ENCODE measurements around the gene SP5.

SP5 gene

DNA sequence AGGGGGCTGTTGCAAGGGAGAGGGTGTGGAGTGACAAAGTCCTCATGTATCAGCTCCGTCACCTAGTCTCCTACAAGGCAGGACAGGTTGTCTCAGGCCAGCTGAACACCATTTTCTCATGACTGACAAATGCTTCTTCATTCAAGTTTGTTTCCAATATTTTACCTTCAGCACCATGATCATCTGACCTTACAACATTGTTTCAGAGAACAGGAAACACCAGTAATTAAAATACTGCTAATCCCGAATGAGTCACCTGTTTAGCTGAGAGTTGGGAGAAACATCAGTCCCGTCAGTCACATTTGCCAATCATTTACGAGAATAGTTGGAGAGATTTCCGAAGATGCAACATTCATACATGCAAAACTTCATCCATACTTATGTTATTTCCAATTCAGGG is 25.7 kb upstream of the SP5 start:
- Histone ChIP-seq H3K36me3 (ENCODE audit: control insufficient read depth, low read depth, low read length) (no peaks in the 10 kb centered on the region), H3K4me1 (ENCODE audit: control insufficient read depth, low read depth, low read length) (peaks cover 15% of the 10 kb centered on the region), H3K27me3 (ENCODE audit: control insufficient read depth, insufficient read depth, low read length) (no peaks in the 10 kb centered on the region), H3K9ac (ENCODE audit: low read length) (no peak overlapping the region), H3K9me3 (ENCODE audit: control insufficient read depth, low read depth, low read length) (no peaks in the 10 kb centered on the region), H3K4me3 (ENCODE audit: low read length) (no peak overlapping the region), H3K27ac (ENCODE audit: low read length) (no peak overlapping the region)

DNA sequence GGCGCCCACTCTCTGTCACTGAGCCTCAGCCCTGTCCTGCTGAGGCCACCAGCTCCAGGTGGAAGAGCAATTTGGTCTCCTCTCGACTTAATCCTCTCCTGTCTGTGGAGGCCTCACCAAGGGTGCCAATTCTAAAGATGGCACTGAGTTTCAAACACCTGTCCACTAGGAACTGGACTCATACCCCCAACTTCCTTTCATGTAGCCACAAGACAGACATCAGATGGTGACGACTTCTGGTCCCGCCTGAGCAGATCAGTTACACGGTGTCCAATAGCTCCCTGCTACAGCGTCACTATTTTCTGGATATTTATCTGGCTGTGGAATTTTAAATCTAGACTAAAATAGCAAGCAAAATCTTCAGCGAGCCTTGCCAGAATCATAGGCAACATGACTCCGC is 24.5 kb upstream of the SP5 start:
- H3K4me3 ChIP-seq (ENCODE audit: low read length): no peak overlapping the region
- no peaks in the 10 kb centered on the region for H3K36me3 ChIP-seq (ENCODE audit: control insufficient read depth, low read depth, low read length)
- no peak overlapping the region for H3K9ac ChIP-seq (ENCODE audit: low read length)
- H3K4me1 ChIP-seq (ENCODE audit: control insufficient read depth, low read depth, low read length): peaks cover 17% of the 10 kb centered on the region
- no peak overlapping the region for H3K27ac ChIP-seq (ENCODE audit: low read length)
- H3K27me3 ChIP-seq (ENCODE audit: control insufficient read depth, insufficient read depth, low read length): no peaks in the 10 kb centered on the region
- no peaks in the 10 kb centered on the region for H3K9me3 ChIP-seq (ENCODE audit: control insufficient read depth, low read depth, low read length)

GRCh38 chr2:170694316-170694715 is 20.8 kb upstream of the SP5 start:
- H3K27me3 ChIP-seq (ENCODE audit: control insufficient read depth, insufficient read depth, low read length): no peaks in the 10 kb centered on the region
- H3K9me3 ChIP-seq (ENCODE audit: control insufficient read depth, low read depth, low read length): no peaks in the 10 kb centered on the region
- peaks cover 20% of the 10 kb centered on the region for H3K4me1 ChIP-seq (ENCODE audit: control insufficient read depth, low read depth, low read length)
- H3K36me3 ChIP-seq (ENCODE audit: control insufficient read depth, low read depth, low read length): no peaks in the 10 kb centered on the region
- H3K9ac ChIP-seq (ENCODE audit: low read length): no peak overlapping the region
- no peak overlapping the region for H3K4me3 ChIP-seq (ENCODE audit: low read length)
- H3K27ac ChIP-seq (ENCODE audit: low read length): no peak overlapping the region

DNA sequence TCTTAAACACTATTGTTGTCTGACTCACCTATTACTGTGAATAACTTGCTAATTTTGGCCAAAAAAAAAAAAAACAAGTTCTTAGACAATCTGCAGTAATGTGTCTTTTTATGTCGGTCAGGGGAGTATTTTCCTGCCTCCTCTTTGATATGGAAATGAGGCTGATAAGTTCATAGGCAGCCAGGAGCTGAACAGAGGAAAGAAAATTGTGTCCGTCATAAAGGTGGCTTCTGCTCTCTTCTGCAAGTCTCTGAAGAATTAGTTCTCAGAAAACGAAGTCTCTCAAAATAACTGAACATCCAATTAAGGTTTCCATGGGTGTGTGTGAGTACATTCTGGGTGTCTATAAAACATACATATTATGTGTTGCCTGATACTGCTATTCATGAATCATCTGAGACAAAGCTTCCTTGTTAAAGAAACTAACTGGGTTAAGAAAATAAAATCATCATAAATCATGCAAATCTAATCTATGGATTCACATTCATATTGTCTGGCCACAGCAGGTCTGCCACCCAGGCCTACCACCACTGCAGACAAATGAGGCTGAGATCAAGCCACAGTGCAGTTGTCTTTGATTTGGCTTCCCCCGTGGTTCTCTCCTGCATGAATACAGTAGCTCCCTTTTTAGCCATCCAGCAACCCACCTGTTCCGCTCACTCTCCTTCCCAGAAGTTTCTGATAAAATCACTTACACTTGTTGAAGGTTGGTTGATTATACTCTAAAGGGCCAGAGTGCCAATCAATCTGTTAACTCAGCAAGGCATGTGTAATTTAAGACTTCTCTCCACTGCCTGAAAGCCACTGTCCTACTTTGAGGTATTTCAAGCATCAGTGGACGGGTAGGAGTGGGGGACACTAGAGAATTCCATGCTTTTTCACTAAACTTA is 19.4 kb upstream of the SP5 start:
- Histone ChIP-seq H3K36me3 (ENCODE audit: control insufficient read depth, low read depth, low read length) (no peaks in the 10 kb centered on the region), H3K9me3 (ENCODE audit: control insufficient read depth, low read depth, low read length) (no peaks in the 10 kb centered on the region), H3K9ac (ENCODE audit: low read length) (no peak overlapping the region), H3K27ac (ENCODE audit: low read length) (no peak overlapping the region), H3K27me3 (ENCODE audit: control insufficient read depth, insufficient read depth, low read length) (no peaks in the 10 kb centered on the region), H3K4me1 (ENCODE audit: control insufficient read depth, low read depth, low read length) (peaks cover 20% of the 10 kb centered on the region), H3K4me3 (ENCODE audit: low read length) (no peak overlapping the region)

DNA sequence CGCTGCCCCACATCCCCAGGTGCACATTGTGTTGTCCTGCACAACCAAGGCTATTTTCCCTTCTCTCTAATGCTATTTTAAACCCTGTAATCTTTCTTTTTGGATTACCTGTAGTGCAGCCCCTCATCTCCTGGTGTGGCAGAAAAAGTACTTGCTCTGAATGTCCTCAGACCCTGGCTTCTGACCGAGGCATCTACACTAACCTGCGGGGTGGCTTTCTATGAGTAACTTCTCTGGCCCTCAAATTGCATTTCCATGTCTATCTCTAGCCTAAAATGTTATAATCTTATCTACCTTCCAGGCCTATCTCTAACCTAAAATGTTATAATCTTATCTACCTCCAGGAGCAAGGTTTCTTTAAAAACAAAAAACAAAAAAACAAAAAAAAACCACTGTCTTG is 18.2 kb upstream of the SP5 start:
- Histone ChIP-seq H3K36me3 (ENCODE audit: control insufficient read depth, low read depth, low read length) (no peaks in the 10 kb centered on the region), H3K27me3 (ENCODE audit: control insufficient read depth, insufficient read depth, low read length) (no peaks in the 10 kb centered on the region), H3K4me3 (ENCODE audit: low read length) (no peak overlapping the region), H3K27ac (ENCODE audit: low read length) (no peak overlapping the region), H3K9me3 (ENCODE audit: control insufficient read depth, low read depth, low read length) (no peaks in the 10 kb centered on the region), H3K9ac (ENCODE audit: low read length) (no peak overlapping the region), H3K4me1 (ENCODE audit: control insufficient read depth, low read depth, low read length) (peaks cover 20% of the 10 kb centered on the region)

DNA sequence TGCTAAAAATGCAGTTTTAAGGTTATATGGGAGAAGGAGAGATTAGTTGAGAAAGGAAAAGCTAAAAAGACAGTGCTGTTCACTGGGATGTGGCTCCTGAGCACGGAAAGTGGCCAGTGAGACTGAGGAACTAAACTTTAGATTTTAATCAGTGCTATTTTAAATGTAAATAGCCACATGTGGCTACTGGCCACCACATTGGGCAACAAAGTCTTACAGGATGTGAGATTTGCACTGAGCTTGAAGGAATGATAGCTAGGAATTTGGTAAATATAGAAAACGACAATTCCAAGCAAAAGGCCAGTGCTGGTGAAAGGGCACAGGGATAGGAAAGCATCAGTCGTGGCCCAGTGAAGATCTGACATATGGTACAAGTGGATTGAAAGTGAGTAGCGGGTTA is 14.1 kb upstream of the SP5 start:
- H3K9me3 ChIP-seq (ENCODE audit: control insufficient read depth, low read depth, low read length): peaks cover 5% of the 10 kb centered on the region
- H3K4me3 ChIP-seq (ENCODE audit: low read length): no peak overlapping the region

GRCh38 chr2:170703776-170704476 is 11.2 kb upstream of the SP5 start:
- Histone ChIP-seq H3K4me1 (ENCODE audit: control insufficient read depth, low read depth, low read length) (peaks cover 4% of the 10 kb centered on the region), H3K9me3 (ENCODE audit: control insufficient read depth, low read depth, low read length) (peaks cover 5% of the 10 kb centered on the region), H3K36me3 (ENCODE audit: control insufficient read depth, low read depth, low read length) (no peaks in the 10 kb centered on the region), H3K4me3 (ENCODE audit: low read length) (no peak overlapping the region), H3K9ac (ENCODE audit: low read length) (no peak overlapping the region), H3K27ac (ENCODE audit: low read length) (no peak overlapping the region), H3K27me3 (ENCODE audit: control insufficient read depth, insufficient read depth, low read length) (peaks cover 28% of the 10 kb centered on the region)

More for the DNA sequence above, 14.1 kb upstream of the SP5 start:
- Histone ChIP-seq H3K36me3 (ENCODE audit: control insufficient read depth, low read depth, low read length) (no peaks in the 10 kb centered on the region), H3K27ac (ENCODE audit: low read length) (no peak overlapping the region), H3K9ac (ENCODE audit: low read length) (no peak overlapping the region), H3K27me3 (ENCODE audit: control insufficient read depth, insufficient read depth, low read length) (no peaks in the 10 kb centered on the region), H3K4me1 (ENCODE audit: control insufficient read depth, low read depth, low read length) (peaks cover 5% of the 10 kb centered on the region)

DNA sequence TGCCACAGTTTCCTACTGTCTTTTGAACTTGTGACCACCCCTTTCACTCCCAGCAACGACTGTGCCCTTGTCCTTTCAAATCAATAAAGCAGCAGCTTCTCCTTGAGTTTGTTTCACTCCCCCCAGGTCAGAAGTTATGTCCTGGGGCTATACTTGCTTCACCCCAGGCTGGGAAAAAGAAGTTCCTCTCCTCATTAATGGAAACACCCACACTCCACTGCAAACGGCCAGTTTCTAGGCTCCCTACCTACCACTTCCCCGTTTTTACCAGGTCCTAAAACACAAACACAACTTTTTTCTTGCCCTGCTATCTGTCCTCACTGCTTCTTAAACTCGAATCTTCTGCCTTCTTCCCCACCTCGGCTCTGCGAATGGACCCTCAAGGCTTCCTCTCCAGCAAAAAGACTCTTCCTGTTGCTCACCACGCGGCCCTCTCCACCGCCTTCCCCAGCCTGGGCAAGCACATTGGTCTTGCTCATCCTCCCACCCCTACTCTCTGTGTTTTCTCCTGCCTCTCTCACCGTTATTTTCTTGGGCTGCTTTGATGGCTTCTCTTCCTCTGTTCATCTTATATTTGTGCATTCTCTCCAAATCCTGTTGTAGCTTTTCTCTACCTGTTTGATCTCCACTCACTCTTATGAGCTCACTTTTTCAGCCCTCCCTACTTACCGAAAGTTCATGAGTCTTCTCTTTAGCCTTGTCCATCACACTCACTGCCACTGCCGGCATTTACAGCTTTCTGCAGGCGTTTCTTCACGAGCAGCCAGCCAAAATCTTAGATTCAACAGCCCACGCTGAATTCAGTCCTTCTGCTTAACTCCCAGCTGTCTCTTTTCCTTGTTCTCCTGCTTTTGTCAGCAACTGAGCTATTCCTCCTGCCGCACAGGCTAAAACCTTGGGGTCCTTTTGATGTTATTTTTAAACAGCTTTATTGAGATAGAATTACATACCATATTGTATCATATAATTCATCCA is 7.0 kb upstream of the SP5 start:
- Histone ChIP-seq H3K9ac (ENCODE audit: low read length) (no peak overlapping the region), H3K36me3 (ENCODE audit: control insufficient read depth, low read depth, low read length) (no peaks in the 10 kb centered on the region), H3K9me3 (ENCODE audit: control insufficient read depth, low read depth, low read length) (no peaks in the 10 kb centered on the region), H3K4me3 (ENCODE audit: low read length) (no peak overlapping the region), H3K27me3 (ENCODE audit: control insufficient read depth, insufficient read depth, low read length) (peaks cover 69% of the 10 kb centered on the region), H3K4me1 (ENCODE audit: control insufficient read depth, low read depth, low read length) (peaks cover 30% of the 10 kb centered on the region), H3K27ac (ENCODE audit: low read length) (no peak overlapping the region)

- peak overlapping the region; percentile 33 for H3K4me3 ChIP-seq (ENCODE audit: low read length)
- H3K27ac ChIP-seq (ENCODE audit: low read length): no peak overlapping the region
- H3K9me3 ChIP-seq (ENCODE audit: control insufficient read depth, low read depth, low read length): no peaks in the 10 kb centered on the region
- no peak overlapping the region for H3K9ac ChIP-seq (ENCODE audit: low read length)
- peaks cover 33% of the 10 kb centered on the region for H3K4me1 ChIP-seq (ENCODE audit: control insufficient read depth, low read depth, low read length)
- peaks cover 94% of the 10 kb centered on the region for H3K27me3 ChIP-seq (ENCODE audit: control insufficient read depth, insufficient read depth, low read length)
- no peaks in the 10 kb centered on the region for H3K36me3 ChIP-seq (ENCODE audit: control insufficient read depth, low read depth, low read length)
These were observed 4.5 kb upstream of the SP5 start for GRCh38 chr2:170710609-170710979.

DNA sequence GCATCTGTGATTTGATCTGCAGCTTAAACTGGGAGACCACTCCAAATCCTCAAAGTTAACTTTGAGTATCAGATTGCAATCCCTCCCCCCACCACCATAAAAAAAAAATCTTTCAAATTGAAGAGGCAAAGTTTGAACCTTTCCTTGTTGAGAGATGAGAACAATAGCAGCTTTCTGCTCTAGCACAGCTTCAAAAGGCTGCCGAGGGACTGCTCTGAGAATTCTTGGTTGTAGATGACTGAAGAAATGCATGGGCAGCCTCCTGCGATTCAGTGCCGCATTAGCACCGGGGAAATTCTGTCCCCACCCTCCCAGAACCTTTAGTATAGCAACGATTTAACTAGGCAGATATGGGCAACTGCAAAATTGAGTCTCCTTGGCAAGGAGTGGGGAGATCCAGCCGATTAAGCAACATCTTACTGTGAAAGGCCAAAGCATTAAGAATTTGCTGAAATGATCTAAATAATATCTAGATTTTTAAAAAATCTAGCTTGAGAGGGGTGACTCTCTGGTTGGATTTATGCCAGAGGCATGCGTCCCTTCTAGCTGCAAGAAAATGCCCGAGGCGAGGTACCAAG is 3.9 kb upstream of the SP5 start:
- no peaks in the 10 kb centered on the region for H3K9me3 ChIP-seq (ENCODE audit: control insufficient read depth, low read depth, low read length)
- no peak overlapping the region for H3K27ac ChIP-seq (ENCODE audit: low read length)
- H3K27me3 ChIP-seq (ENCODE audit: control insufficient read depth, insufficient read depth, low read length): peaks cover 100% of the 10 kb centered on the region
- H3K36me3 ChIP-seq (ENCODE audit: control insufficient read depth, low read depth, low read length): no peaks in the 10 kb centered on the region
- H3K9ac ChIP-seq (ENCODE audit: low read length): no peak overlapping the region
- peaks cover 33% of the 10 kb centered on the region for H3K4me1 ChIP-seq (ENCODE audit: control insufficient read depth, low read depth, low read length)
- H3K4me3 ChIP-seq (ENCODE audit: low read length): peak overlapping the region; percentile 33
